GM12875 (cell line): ENCODE data around the gene CBX6.
A peak's percentile ranks its signal among the peaks of the same experiment; 100 is the strongest.
"Not testable (repeated sequence)": the region's sequence is repeated elsewhere in the genome, so short reads cannot be mapped to it uniquely, and the experiment has no call there.

Experiments used
- H3K4me3 ChIP-seq: one replicate; pipeline ENCODE4 v1.5.1; 2011; ENCODE audit warnings: low read depth, low read length, control low read depth
- TF ChIP-seq, protein P1 (sequence below): IDR thresholded peaks from 2 replicates; pipeline ENCODE4 v1.5.1; 2011; ENCODE audit warnings: low read depth, mild to moderate bottlenecking, control low read depth, inconsistent platforms, low read length, moderate library complexity, borderline replicate concordance; ENCODE audit not compliant: insufficient read depth

The CBX6 gene

DNA sequence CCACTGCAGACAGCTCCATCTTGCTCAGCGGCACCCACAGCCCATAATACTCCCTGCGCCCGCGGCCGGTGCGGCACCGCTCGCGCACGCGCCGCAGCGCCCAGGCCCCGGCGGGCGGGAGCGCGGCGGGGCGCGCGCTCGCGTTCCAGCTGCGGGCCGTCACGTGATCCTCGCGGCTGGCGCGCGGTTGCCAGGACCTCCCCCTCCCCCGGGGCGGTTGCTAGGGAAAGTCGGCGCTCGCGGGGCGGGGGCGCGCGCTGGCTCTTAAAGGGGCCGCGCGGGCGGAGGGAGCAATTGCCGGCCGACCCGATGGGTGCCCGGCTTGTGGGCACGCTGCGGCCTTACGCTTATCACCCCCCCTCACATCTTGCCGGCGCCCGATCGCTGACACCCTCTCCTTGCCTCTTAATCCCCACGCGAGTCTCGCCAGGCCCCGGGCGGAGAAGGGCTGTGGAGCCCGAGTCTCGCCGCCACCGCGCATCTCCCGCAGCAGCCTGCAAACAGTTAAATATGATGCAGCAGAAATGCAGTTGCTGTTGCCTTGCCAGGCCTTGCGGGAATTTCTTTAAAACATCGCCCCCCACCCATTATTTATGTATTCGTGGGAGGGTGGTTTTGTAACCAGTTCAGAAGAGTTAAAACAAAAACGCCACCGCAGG is at the start of gene CBX6:
CBX6 (minus strand) TSS at position 45 of the 659 bp plus-strand sequence; CDS start at position 19, 26 bp downstream.
- H3K4me3 ChIP-seq = peak within 1 kb of the TSS; percentile 64
- TF ChIP-seq, protein P1, sequence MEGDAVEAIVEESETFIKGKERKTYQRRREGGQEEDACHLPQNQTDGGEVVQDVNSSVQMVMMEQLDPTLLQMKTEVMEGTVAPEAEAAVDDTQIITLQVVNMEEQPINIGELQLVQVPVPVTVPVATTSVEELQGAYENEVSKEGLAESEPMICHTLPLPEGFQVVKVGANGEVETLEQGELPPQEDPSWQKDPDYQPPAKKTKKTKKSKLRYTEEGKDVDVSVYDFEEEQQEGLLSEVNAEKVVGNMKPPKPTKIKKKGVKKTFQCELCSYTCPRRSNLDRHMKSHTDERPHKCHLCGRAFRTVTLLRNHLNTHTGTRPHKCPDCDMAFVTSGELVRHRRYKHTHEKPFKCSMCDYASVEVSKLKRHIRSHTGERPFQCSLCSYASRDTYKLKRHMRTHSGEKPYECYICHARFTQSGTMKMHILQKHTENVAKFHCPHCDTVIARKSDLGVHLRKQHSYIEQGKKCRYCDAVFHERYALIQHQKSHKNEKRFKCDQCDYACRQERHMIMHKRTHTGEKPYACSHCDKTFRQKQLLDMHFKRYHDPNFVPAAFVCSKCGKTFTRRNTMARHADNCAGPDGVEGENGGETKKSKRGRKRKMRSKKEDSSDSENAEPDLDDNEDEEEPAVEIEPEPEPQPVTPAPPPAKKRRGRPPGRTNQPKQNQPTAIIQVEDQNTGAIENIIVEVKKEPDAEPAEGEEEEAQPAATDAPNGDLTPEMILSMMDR = no peak

DNA sequence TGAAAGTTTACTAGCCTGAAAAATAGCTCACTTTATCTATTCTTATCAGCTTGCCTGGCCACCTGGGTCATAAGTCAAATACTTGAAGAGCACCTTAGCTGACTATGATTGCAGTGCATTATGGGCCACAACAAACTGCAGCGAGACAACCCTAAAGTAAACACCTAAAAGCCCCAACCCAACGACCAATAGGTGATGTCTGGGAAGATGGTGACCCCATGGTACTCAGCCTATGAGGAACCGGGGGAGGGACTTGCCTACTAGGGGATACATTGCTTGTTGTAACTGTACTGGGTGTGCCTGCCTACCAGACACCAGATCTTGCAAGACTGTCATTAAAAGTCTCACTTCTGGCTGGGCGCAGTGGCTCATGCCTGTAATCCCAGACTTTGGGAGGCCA is 49.8 kb upstream of the CBX6 start:
- TF ChIP-seq, protein P1 = no peak
- no peak overlapping the region for H3K4me3 ChIP-seq

DNA sequence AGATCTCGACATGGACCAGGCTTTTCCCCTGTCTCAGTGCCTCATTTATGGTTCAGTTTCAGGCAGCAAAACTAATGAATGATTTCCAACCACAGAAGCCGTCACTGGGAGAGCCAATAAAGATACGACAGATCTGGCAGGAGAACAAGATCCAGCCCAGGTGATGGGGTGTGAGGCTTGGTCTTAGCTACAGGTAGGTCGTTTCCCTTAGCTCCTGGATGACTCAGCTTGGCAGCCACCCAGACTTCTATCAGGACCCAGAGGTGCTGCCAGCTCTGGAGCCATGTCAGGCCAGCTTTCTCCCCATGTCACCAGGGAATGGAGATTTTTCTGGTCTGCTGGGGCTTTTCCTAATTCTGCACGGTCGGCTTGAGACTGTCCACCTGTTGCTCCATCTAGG is 49.1 kb upstream of the CBX6 start:
- no peak overlapping the region for H3K4me3 ChIP-seq
- TF ChIP-seq, protein P1 = no peak

DNA sequence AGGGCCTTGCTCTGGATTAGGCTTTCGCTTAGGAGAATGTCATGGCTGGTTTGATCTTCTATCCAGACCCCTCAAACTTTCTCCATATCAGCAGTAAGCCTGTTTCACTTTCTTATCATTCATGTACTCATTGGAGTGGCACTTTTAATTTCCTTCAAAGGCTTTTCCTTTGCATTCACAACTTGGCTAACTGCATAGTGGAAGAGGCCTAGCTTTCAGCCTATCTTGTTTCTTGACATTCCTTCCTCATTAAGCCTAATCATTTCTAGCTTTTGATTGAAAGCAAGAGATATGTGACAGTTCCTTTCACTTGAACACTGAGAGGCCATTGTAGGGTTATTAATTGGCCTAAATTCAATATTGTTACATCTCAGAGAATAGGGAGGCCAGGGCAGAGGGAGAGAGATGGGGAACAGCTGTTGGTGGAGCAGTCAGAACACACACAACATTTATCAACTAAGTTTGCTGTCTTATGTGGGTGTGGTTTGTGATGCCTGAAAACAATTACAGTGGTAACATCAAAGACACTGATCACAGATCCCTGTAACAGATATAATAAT is 47.7 kb upstream of the CBX6 start:
- H3K4me3 ChIP-seq = no peak overlapping the region
- TF ChIP-seq, protein P1 = no peak

DNA sequence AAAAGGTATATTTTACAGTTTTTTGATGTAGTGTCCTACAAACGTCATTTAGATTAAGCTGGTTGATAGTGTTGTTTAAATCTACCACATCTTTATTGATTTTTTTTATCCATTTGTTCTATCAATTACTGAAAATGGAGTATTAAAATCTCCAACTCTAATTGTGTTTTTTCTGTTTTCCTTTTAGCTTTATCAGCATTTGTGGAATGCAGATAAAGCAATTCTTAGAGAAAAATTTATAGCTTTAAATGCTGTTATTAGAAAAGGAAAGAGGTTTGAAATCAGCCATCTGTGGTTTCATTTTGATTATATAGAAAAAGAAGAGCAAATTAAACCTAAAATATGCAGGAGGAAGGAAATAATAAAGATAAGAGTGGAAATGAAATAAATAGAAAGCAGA is 39.4 kb upstream of the CBX6 start:
- no peak overlapping the region for H3K4me3 ChIP-seq
- TF ChIP-seq, protein P1 = no peak

DNA sequence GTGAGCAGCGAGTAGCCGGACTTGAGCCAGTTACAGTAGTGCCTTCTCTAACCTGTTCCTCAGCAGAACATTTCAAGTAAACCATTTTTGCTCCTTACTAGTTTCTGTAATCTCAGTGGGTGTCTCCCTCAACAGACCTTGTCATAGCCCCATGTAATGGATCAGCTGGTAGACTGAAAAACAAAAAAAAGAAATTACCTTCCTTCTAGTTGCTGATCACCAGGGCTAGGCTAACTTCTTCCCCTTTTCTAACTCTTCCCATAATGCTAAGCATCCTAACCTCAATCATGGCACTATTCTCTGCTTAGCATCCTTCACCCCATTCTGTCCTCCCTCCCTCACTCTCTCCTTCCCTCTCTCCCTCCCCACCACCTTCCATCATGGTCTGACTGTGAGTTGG is 35.8 kb upstream of the CBX6 start:
- no peak overlapping the region for H3K4me3 ChIP-seq
- TF ChIP-seq, protein P1 = no peak

GRCh38 chr22:38906052-38906451 is 34.0 kb upstream of the CBX6 start:
- TF ChIP-seq, protein P1 = no peak
- H3K4me3 ChIP-seq = no peak overlapping the region

GRCh38 chr22:38904052-38904617 is 32.1 kb upstream of the CBX6 start:
- H3K4me3 ChIP-seq = not testable (repeated sequence)
